Lower leg skin (tissue), 4 donors: ENCODE measurements around the gene POM121L12. TPM values are rescaled to one million over a fixed set of nuclear protein-coding genes. Genes with fewer than 3 reads are reported as not detected.

ENCODE experiments used
- DNase-seq, 2 donors: peaks; one replicate each; pipeline ENCODE4 v3.0.0-alpha.2; 2019; ENCODE audit warnings: low spot score in 2 of 2
- H3K4me3 ChIP-seq: fragments of 200-600 bp; sonication (generic); 2 replicates; pipeline ENCODE4 v1.5.1; 2017; ENCODE audit warnings: mild to moderate bottlenecking, low read depth; ENCODE audit not compliant: poor library complexity, severe bottlenecking
- CTCF ChIP-seq, 3 donors: fragments of 450-650 bp; IDR thresholded peaks; one replicate each; pipeline ENCODE4 v1.5.1; 2016; ENCODE audit warnings: antibody characterized with exemption in 3 of 3, mild to moderate bottlenecking in 3 of 3, moderate library complexity in 2 of 3
- POLR2A ChIP-seq, 2 donors: fragments of 450-650 bp; IDR thresholded peaks; one replicate each; pipeline ENCODE4 v1.6.1; 2016 to 2017; ENCODE audit warnings: antibody characterized with exemption in 2 of 2, mild to moderate bottlenecking in 1 of 2, moderate library complexity in 1 of 2
- WGBS, 2 donors: methylation state at CpG; one replicate each; pipeline ENCODE4 v1.1.5; 2018; 5-methylcytosine and 5-hydroxymethylcytosine counted together
- intact Hi-C: fragments of 100-400 bp; cut with DNase I; formaldehyde crosslinking; loops from one replicate; pipeline ENCODE4 v1.15.0; 2023; ENCODE audit warnings: low total_unique reads
- total RNA-seq, 4 donors: library from RNA; depleted of rRNA; stranded (reverse); fragments of >200 nt; gene quantifications; one replicate each; pipeline ENCODE4 v1.1.0, GENCODE V29; 2016

Gene POM121L12
- not detected for total RNA-seq

- WGBS, 2 donors: 87 to 94% methylated on average over 39 to 58 of the region's 59 CpGs
- no peak for TF ChIP-seq POLR2A (IDR thresholded peaks at IDR 0.05)
- no peak for TF ChIP-seq CTCF (IDR thresholded peaks at IDR 0.05)
- no peak within 1 kb of the TSS for H3K4me3 ChIP-seq
- DNase-seq: no peak
- intact Hi-C loops: no loop called here
These were observed at the start of gene POM121L12 for GRCh38 chr7:53035499-53036412. TSS of gene POM121L12 (plus strand) at chr7:53035633. CDS start at chr7:53035672, 39 bp downstream.

GRCh38 chr7:52992001-52992400, 43.4 kb upstream of the POM121L12 start:
- no peak overlapping the region for H3K4me3 ChIP-seq
- TF ChIP-seq POLR2A (IDR thresholded peaks at IDR 0.05): no peak
- no peak for TF ChIP-seq CTCF (IDR thresholded peaks at IDR 0.05)
- DNase-seq: no peak
- intact Hi-C loops: no loop called here

GRCh38 chr7:52992479-52993162, 42.8 kb upstream of the POM121L12 start:
- intact Hi-C loops: no loop called here
- TF ChIP-seq POLR2A (IDR thresholded peaks at IDR 0.05) (no peak), CTCF (IDR thresholded peaks at IDR 0.05) (no peak)
- no peak overlapping the region for H3K4me3 ChIP-seq
- WGBS, 2 donors: 85 to 86% methylated on average over 4 of the region's 4 CpGs
- no peak for DNase-seq

- TF ChIP-seq CTCF (IDR thresholded peaks at IDR 0.05) (no peak), POLR2A (IDR thresholded peaks at IDR 0.05) (no peak)
- intact Hi-C loops: no loop called here
- H3K4me3 ChIP-seq: no peak overlapping the region
- no peak for DNase-seq
- WGBS, 2 donors: 39 to 48% methylated on average over 1 of the region's 1 CpG
These were observed 39.8 kb upstream of the POM121L12 start for GRCh38 chr7:52995676-52996075.

- WGBS, 2 donors: 49 to 63% methylated on average over 3 of the region's 3 CpGs
- TF ChIP-seq POLR2A (IDR thresholded peaks at IDR 0.05) (no peak), CTCF (IDR thresholded peaks at IDR 0.05) (no peak)
- H3K4me3 ChIP-seq: no peak overlapping the region
- intact Hi-C loops: no loop called here
- no peak for DNase-seq
These were observed 34.2 kb upstream of the POM121L12 start for GRCh38 chr7:53001221-53001620.
